ENCODE data around the gene VASP. TPM values are rescaled to one million over a fixed set of nuclear protein-coding genes. Genes with fewer than 3 reads are reported as not detected.

The VASP gene
- polyA plus RNA-seq, 1 donor from 2014 or later, result 6.1 TPM

- no peaks in the 10 kb centered on the region for H3K9me2 ChIP-seq (ENCODE audit: insufficient read depth, low read length)
- H3K36me3 ChIP-seq (ENCODE audit: insufficient read depth, low read length), result no peaks in the 10 kb centered on the region
- H3K9me3 ChIP-seq (ENCODE audit: low read length), result no peaks in the 10 kb centered on the region
- H3K9ac ChIP-seq (ENCODE audit: low read length), result peak overlapping the region; percentile 66
- peak overlapping the region; percentile 95 for H2AFZ ChIP-seq (ENCODE audit: low read depth, low read length)
- peaks cover 8% of the 10 kb centered on the region for H3K27me3 ChIP-seq (ENCODE audit: insufficient read depth, low read depth, low read length)
- H3K27ac ChIP-seq (ENCODE audit: low read length), result no peak overlapping the region
- H3K4me3 ChIP-seq (ENCODE audit: low read length), result peak overlapping the region; percentile 95
- H3K4me2 ChIP-seq (ENCODE audit: low read length), result no peak overlapping the region
- no peaks in the 10 kb centered on the region for H3F3A ChIP-seq (ENCODE audit: insufficient read depth, low read length, poor library complexity, severe bottlenecking)
- H3K79me2 ChIP-seq (replicated peaks; ENCODE audit: insufficient read depth, low read length), result no peaks in the 10 kb centered on the region
- TF ChIP-seq REST (IDR thresholded peaks at IDR 0.05; ENCODE audit: borderline replicate concordance), result no peak
- TF ChIP-seq MXI1 (conservative IDR thresholded peaks at IDR 0.05; ENCODE audit: poor library complexity, severe bottlenecking), result peak; percentile 47
- TF ChIP-seq SMC3 (conservative IDR thresholded peaks at IDR 0.05; ENCODE audit: poor library complexity), result peak; percentile 56
- TF ChIP-seq, protein P1, sequence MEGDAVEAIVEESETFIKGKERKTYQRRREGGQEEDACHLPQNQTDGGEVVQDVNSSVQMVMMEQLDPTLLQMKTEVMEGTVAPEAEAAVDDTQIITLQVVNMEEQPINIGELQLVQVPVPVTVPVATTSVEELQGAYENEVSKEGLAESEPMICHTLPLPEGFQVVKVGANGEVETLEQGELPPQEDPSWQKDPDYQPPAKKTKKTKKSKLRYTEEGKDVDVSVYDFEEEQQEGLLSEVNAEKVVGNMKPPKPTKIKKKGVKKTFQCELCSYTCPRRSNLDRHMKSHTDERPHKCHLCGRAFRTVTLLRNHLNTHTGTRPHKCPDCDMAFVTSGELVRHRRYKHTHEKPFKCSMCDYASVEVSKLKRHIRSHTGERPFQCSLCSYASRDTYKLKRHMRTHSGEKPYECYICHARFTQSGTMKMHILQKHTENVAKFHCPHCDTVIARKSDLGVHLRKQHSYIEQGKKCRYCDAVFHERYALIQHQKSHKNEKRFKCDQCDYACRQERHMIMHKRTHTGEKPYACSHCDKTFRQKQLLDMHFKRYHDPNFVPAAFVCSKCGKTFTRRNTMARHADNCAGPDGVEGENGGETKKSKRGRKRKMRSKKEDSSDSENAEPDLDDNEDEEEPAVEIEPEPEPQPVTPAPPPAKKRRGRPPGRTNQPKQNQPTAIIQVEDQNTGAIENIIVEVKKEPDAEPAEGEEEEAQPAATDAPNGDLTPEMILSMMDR (IDR thresholded peaks at IDR 0.05; ENCODE audit: poor library complexity, severe bottlenecking), result peak; percentile 78
- H4K20me1 ChIP-seq (ENCODE audit: insufficient read depth), result no peaks in the 10 kb centered on the region
Observed at GRCh38 chr19:45506246-45506988, 862 bp upstream of the VASP start.

DNA sequence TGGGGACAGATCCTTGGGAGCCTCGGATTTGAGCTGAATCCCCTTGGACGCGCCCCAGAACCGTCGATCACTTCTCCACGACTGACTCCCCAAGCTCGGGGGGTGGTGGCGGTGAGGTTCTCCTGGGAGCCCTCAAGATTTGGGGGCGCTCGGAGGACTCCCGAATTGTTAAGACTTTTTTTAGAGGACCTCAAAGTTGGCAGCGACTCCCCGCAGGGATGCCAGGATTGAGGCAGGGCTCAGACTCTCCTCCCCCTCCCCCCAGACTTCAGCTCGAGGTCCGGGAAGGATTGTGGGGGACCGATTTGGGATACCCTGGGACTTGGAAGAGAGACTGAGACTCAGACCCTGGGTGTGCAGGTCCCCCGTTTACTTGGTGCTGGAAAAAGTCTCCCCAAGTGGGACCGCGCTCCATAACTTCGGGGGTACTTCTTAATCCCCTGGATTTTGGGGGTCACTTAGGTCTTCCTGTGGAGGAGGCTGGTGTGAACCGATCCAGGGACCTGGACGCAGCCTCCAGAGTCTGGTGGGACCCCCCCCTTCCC is 665 bp downstream of the VASP start:
- Histone ChIP-seq H3K4me3 (ENCODE audit: low read length) (peak overlapping the region; percentile 95), H2AFZ (ENCODE audit: low read depth, low read length) (no peak overlapping the region), H3K27me3 (ENCODE audit: insufficient read depth, low read depth, low read length) (no peaks in the 10 kb centered on the region), H3K9me2 (ENCODE audit: insufficient read depth, low read length) (no peaks in the 10 kb centered on the region), H3F3A (ENCODE audit: insufficient read depth, low read length, poor library complexity, severe bottlenecking) (no peaks in the 10 kb centered on the region), H3K9me3 (ENCODE audit: low read length) (no peaks in the 10 kb centered on the region), H3K27ac (ENCODE audit: low read length) (no peak overlapping the region), H3K9ac (ENCODE audit: low read length) (peak overlapping the region; percentile 66), H3K79me2 (replicated peaks; ENCODE audit: insufficient read depth, low read length) (no peaks in the 10 kb centered on the region), H4K20me1 (ENCODE audit: insufficient read depth) (no peaks in the 10 kb centered on the region), H3K4me2 (ENCODE audit: low read length) (peak overlapping the region; percentile 59), H3K36me3 (ENCODE audit: insufficient read depth, low read length) (no peaks in the 10 kb centered on the region)
- TF ChIP-seq SMC3 (conservative IDR thresholded peaks at IDR 0.05; ENCODE audit: poor library complexity) (no peak), POLR2AphosphoS5 (IDR thresholded peaks at IDR 0.05) (no peak), MXI1 (conservative IDR thresholded peaks at IDR 0.05; ENCODE audit: poor library complexity, severe bottlenecking) (no peak), EP300 (conservative IDR thresholded peaks at IDR 0.05; ENCODE audit: poor library complexity, severe bottlenecking) (no peak), REST (IDR thresholded peaks at IDR 0.05; ENCODE audit: borderline replicate concordance) (no peak), EZH2 (IDR thresholded peaks at IDR 0.05; ENCODE audit: borderline replicate concordance, insufficient read depth, low read length, poor library complexity, severe bottlenecking) (no peak), RAD21 (conservative IDR thresholded peaks at IDR 0.05) (no peak), TAF1 (IDR thresholded peaks at IDR 0.05; ENCODE audit: low read depth) (no peak)
- TF ChIP-seq, protein P1 (IDR thresholded peaks at IDR 0.05; ENCODE audit: poor library complexity, severe bottlenecking), result no peak
